Skeletal muscle satellite cell (primary cell): ENCODE data around the gene LRRC74A. TPM values are rescaled to one million over a fixed set of nuclear protein-coding genes. Genes with fewer than 3 reads are reported as not detected.

ENCODE experiments used
- H3K27me3 ChIP-seq: 2 replicates; pipeline ENCODE4 v1.7.0; 2013; ENCODE audit warnings: low read length; ENCODE audit not compliant: control insufficient read depth, insufficient read depth
- H3K36me3 ChIP-seq: 2 replicates; pipeline ENCODE4 v1.7.0; 2013; ENCODE audit warnings: mild to moderate bottlenecking, control low read depth, low read length; ENCODE audit not compliant: insufficient read depth
- H3K4me1 ChIP-seq: 2 replicates; pipeline ENCODE4 v1.7.0; 2013; ENCODE audit warnings: low read length; ENCODE audit not compliant: control insufficient read depth, insufficient read depth
- H3K4me2 ChIP-seq: 2 replicates; pipeline ENCODE4 v1.7.0; 2013; ENCODE audit warnings: mild to moderate bottlenecking, low read length
- H3K4me3 ChIP-seq: 2 replicates; pipeline ENCODE4 v1.7.0; 2013; ENCODE audit warnings: low read length
- H3K9ac ChIP-seq: 2 replicates; pipeline ENCODE4 v1.7.0; 2013; ENCODE audit warnings: mild to moderate bottlenecking, low read depth, low read length, moderate library complexity
- H3K9me3 ChIP-seq: replicated peaks from 2 replicates; pipeline ENCODE4 v1.7.0; 2013; ENCODE audit warnings: mild to moderate bottlenecking, control low read depth, low read length
- total RNA-seq: library from RNA; depleted of rRNA; stranded (reverse); fragments of >200 nt; gene quantifications from 2 replicates; pipeline ENCODE4 v1.2.3, GENCODE V29; 2012; rRNA removed

Gene LRRC74A
- total RNA-seq: not detected in 2 replicates

GRCh38 chr14:76826122-76826521, at the start of gene LRRC74A:
Gene LRRC74A, plus strand, starts transcription at chr14:76826408. Its CDS starts 290 bp downstream, at chr14:76826698.
- peaks cover 17% of the 10 kb centered on the region for H3K4me1 ChIP-seq
- H3K36me3 ChIP-seq: no peaks in the 10 kb centered on the region
- H3K4me2 ChIP-seq: no peak within 1 kb of the TSS
- H3K9ac ChIP-seq: no peak within 1 kb of the TSS
- H3K27me3 ChIP-seq: peaks cover 14% of the 10 kb centered on the region
- H3K9me3 ChIP-seq: no peaks in the 10 kb centered on the region
- H3K4me3 ChIP-seq: no peak within 1 kb of the TSS

- Histone ChIP-seq H3K4me2 (no peak overlapping the region), H3K27me3 (no peaks in the 10 kb centered on the region), H3K4me3 (no peak overlapping the region), H3K9ac (no peak overlapping the region), H3K36me3 (no peaks in the 10 kb centered on the region), H3K9me3 (no peaks in the 10 kb centered on the region), H3K4me1 (peaks cover 30% of the 10 kb centered on the region)
These were observed 49.6 kb upstream of the LRRC74A start for GRCh38 chr14:76776428-76777251.

DNA sequence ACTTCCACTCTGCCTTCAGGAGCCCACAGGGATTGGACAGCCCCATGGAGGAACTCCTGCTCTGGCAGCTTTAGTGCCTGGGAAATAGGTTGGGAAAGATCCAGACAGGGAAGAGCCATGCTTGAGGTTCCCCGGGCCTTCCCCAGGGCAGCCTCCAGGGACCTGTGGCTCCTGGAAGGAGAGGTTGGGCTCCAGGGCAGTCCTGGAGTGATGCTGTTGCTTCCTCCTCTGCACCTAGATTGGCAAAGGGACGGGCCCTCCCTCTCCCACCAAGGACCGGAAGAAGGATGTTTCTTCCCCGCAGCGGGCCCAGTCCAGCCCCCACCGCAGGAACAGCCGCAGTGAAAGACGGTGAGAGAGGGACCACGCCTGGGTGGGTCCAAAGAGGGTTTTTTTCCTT, 48.5 kb upstream of the LRRC74A start:
- Histone ChIP-seq H3K4me1 (peaks cover 26% of the 10 kb centered on the region), H3K4me3 (no peak overlapping the region), H3K4me2 (no peak overlapping the region), H3K9ac (no peak overlapping the region), H3K9me3 (no peaks in the 10 kb centered on the region), H3K36me3 (no peaks in the 10 kb centered on the region), H3K27me3 (no peaks in the 10 kb centered on the region)

DNA sequence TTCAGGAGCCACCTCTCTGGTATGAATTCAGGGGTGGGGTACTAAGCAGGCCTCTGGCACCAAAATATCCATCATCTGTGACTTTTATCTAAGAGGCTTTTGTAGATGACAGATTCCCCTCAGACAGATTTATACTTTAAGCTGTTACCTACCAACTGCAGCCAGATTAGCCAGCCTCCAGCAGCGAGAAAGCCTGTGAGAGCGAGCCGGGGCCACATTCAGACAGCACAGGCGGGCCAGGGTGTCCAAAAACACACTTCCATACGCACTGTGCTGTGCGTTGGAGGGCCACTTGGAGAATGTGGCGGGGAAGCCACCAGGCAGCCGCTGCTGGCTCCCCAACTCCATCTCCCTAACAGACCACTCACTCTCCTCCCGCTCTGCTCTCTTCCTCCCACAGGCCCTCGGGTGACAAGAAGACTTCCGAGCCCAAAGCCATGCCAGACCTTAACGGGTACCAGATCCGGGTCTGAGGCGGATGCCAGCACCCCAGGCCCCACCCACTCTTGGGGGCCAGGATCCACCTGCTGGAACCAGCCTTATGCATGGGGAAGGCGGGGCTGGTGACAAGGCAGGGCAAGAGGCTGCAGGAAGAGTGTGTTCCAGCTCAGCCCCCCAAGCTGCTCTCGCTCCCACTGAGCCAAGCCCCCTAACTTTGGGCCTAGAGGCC, 47.5 kb upstream of the LRRC74A start:
- Histone ChIP-seq H3K36me3 (no peaks in the 10 kb centered on the region), H3K4me1 (peaks cover 17% of the 10 kb centered on the region), H3K4me3 (no peak overlapping the region), H3K9ac (no peak overlapping the region), H3K4me2 (no peak overlapping the region), H3K27me3 (no peaks in the 10 kb centered on the region), H3K9me3 (no peaks in the 10 kb centered on the region)

GRCh38 chr14:76779221-76780057, 46.8 kb upstream of the LRRC74A start:
- peaks cover 12% of the 10 kb centered on the region for H3K4me1 ChIP-seq
- H3K4me2 ChIP-seq: no peak overlapping the region
- H3K9me3 ChIP-seq: no peaks in the 10 kb centered on the region
- no peaks in the 10 kb centered on the region for H3K36me3 ChIP-seq
- H3K9ac ChIP-seq: no peak overlapping the region
- H3K27me3 ChIP-seq: no peaks in the 10 kb centered on the region
- H3K4me3 ChIP-seq: no peak overlapping the region

GRCh38 chr14:76780058-76780345, 46.2 kb upstream of the LRRC74A start:
- no peak overlapping the region for H3K4me3 ChIP-seq
- H3K9me3 ChIP-seq: no peaks in the 10 kb centered on the region
- peaks cover 12% of the 10 kb centered on the region for H3K4me1 ChIP-seq
- no peak overlapping the region for H3K9ac ChIP-seq
- no peaks in the 10 kb centered on the region for H3K36me3 ChIP-seq
- H3K4me2 ChIP-seq: no peak overlapping the region
- H3K27me3 ChIP-seq: no peaks in the 10 kb centered on the region

DNA sequence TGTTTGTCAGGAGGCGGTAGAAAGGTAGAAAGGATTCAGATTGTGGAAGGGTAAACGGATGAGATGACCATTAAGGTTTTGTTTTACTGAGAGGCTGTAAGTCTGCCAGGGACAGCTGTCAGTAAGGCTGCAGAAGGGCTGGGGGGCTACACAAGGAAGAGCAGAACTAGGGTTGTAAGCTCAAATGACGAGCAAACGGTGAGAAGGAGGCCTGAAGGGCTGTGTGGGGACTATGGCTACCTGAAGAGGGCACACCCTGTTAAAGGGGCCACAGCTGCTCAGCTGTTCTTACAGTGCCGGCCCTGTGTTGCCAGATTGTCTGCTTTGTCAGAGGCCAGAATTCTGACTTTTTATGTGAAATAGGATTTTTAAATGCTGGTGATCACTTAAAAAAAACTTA, 45.8 kb upstream of the LRRC74A start:
- Histone ChIP-seq H3K4me1 (peaks cover 12% of the 10 kb centered on the region), H3K4me3 (no peak overlapping the region), H3K36me3 (no peaks in the 10 kb centered on the region), H3K27me3 (no peaks in the 10 kb centered on the region), H3K9me3 (no peaks in the 10 kb centered on the region), H3K4me2 (no peak overlapping the region), H3K9ac (no peak overlapping the region)

GRCh38 chr14:76780875-76781647, 45.1 kb upstream of the LRRC74A start:
- Histone ChIP-seq H3K27me3 (no peaks in the 10 kb centered on the region), H3K36me3 (no peaks in the 10 kb centered on the region), H3K4me1 (peaks cover 12% of the 10 kb centered on the region), H3K9ac (no peak overlapping the region), H3K4me3 (no peak overlapping the region), H3K4me2 (no peak overlapping the region), H3K9me3 (no peaks in the 10 kb centered on the region)

- H3K4me2 ChIP-seq: no peak overlapping the region
- H3K36me3 ChIP-seq: no peaks in the 10 kb centered on the region
- H3K27me3 ChIP-seq: no peaks in the 10 kb centered on the region
- no peaks in the 10 kb centered on the region for H3K9me3 ChIP-seq
- H3K4me3 ChIP-seq: no peak overlapping the region
- no peak overlapping the region for H3K9ac ChIP-seq
- peaks cover 12% of the 10 kb centered on the region for H3K4me1 ChIP-seq
These were observed 44.6 kb upstream of the LRRC74A start for GRCh38 chr14:76781648-76782051.

GRCh38 chr14:76782115-76782884, 43.9 kb upstream of the LRRC74A start:
- H3K4me3 ChIP-seq: no peak overlapping the region
- H3K4me2 ChIP-seq: no peak overlapping the region
- no peaks in the 10 kb centered on the region for H3K27me3 ChIP-seq
- H3K4me1 ChIP-seq: peaks cover 12% of the 10 kb centered on the region
- H3K36me3 ChIP-seq: no peaks in the 10 kb centered on the region
- H3K9ac ChIP-seq: no peak overlapping the region
- no peaks in the 10 kb centered on the region for H3K9me3 ChIP-seq
